Measurements from ENCODE around the gene SAP25. TPM values are rescaled to one million over a fixed set of nuclear protein-coding genes. Genes with fewer than 3 reads are reported as not detected.

The SAP25 gene
- total and polyA plus RNA-seq, 2 of the 8 experiments (the other 6 are each of a cell fraction or from before 2014, with no cell fraction given), result 3.6 to 5.8 TPM

DNA sequence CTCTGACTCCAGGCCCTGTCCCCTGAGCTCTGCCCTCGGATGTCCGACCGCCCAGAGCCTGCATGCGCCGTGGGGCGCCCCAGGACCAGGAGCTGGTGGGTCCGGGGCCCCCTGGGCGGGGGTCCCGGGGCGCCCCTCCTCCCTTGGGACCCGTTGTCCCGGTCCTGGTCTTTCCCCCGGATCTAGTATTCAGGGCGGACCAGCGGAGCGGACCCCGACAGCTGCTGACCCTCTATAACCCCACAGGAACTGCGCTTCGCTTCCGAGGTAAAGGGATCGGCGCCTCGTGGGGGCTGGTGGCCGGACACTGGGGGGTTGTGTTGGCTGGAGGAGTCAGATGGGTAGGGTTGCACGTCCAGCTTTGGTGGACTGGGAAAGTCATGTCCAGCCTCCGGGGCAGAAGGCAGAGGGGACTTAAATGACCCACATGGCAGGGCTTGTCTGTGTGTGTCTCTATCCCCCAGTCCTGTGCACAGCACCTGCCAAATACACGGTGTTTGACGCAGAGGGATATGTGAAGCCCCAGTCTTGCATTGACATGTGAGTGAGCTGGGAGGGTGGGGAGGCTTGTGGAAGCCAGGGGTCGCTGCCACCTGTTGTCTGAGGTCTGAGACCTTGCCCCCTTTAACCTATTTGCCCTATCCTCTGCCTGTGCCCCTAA is 39.2 kb upstream of the SAP25 start:
- H2BK5ac ChIP-seq (ENCODE audit: low read depth, low read length), result no peak overlapping the region
- peaks cover 0 to 6% (median 2%) of the 10 kb centered on the region in 4 experiments; a peak in 3 of 7 replicates for H3K4me1 ChIP-seq (replicated peaks in 1 of 4; ENCODE audit: control insufficient read depth in 3 of 4, insufficient read depth in 4 of 4, low read length in 3 of 4)
- H4K20me1 ChIP-seq (replicated peaks in 1 of 2; ENCODE audit: control insufficient read depth in 1 of 2, insufficient read depth in 2 of 2, low read length in 2 of 2), result peaks cover 0 to 2% of the 10 kb centered on the region in 2 experiments
- whole genome bisulfite sequencing, 2 experiments (ENCODE audit: extremely low coverage in 1 of 2, insufficient coverage in 1 of 2, insufficient read length in 1 of 2, insufficient replicate concordance in 2 of 2, low coverage in 1 of 2, low lambda C conversion rate in 2 of 2, missing lambda C conversion rate in 1 of 2), result 18% methylated on average over 25 of the region's 29 CpGs; no CpG with 5 or more reads in 1 of the 2 experiments
- no peak overlapping the region for H4K5ac ChIP-seq (ENCODE audit: insufficient read length, low read depth, low read length)
- no peak overlapping the region for H2BK120ac ChIP-seq (replicated peaks; ENCODE audit: low read depth, low read length)
- no peak overlapping the region; the same call in 1 of the 2 replicates for H3K18ac ChIP-seq (ENCODE audit: extremely low read depth, low read length)
- H2BK12ac ChIP-seq (ENCODE audit: low read depth, low read length), result no peak overlapping the region
- peaks cover 5% of the 10 kb centered on the region for H3K23me2 ChIP-seq (ENCODE audit: low read depth, low read length)
- DNase-seq (ENCODE audit: low read depth in 1 of 2, low spot score in 2 of 2) (peak in 1 of 2 experiments; percentile 57), FAIRE-seq (no peak)
- no peak overlapping the region for H3K27ac ChIP-seq (ENCODE audit: low read depth, low read length)
- H3K4me3 ChIP-seq (ENCODE audit: extremely low read depth in 1 of 4, insufficient read depth in 2 of 4, low read depth in 3 of 4, low read length in 4 of 4), result peak overlapping the region; percentile 74 to 83 (median 76)
- peak overlapping the region; percentile 33; the same call in 1 of the 2 replicates for H2BK15ac ChIP-seq (ENCODE audit: low read length)
- no peak overlapping the region; a peak in 1 of 7 replicates for H3K9ac ChIP-seq (replicated peaks in 1 of 4; ENCODE audit: extremely low read depth in 1 of 4, low read depth in 3 of 4, low read length in 3 of 4)
- no peaks in the 10 kb centered on the region for H3K79me1 ChIP-seq (ENCODE audit: low read depth, low read length)
- H2BK20ac ChIP-seq (ENCODE audit: low read length), result no peak overlapping the region
- H3K27me3 ChIP-seq (replicated peaks in 1 of 4; ENCODE audit: control insufficient read depth in 3 of 4, extremely low read depth in 1 of 4, insufficient read depth in 3 of 4, low read length in 3 of 4), result no peaks in the 10 kb centered on the region; a peak in 1 of 7 replicates
- H3K23ac ChIP-seq (ENCODE audit: insufficient read length), result no peak overlapping the region
- no peak overlapping the region for H3K4ac ChIP-seq (replicated peaks; ENCODE audit: insufficient read length, low read depth, low read length)
- H4K91ac ChIP-seq (replicated peaks; ENCODE audit: insufficient read length, low read length), result no peak overlapping the region
- H2AFZ ChIP-seq (ENCODE audit: low read length), result no peak overlapping the region
- no peak overlapping the region for H3K56ac ChIP-seq (replicated peaks; ENCODE audit: insufficient read length, low read depth, low read length)
- H3K9me3 ChIP-seq (ENCODE audit: insufficient read depth in 2 of 2, low read depth in 1 of 2, low read length in 1 of 2), result no peaks in the 10 kb centered on the region
- H4K8ac ChIP-seq (ENCODE audit: extremely low read depth, insufficient read depth, low read length), result no peak overlapping the region
- ChIA-PET POLR2A (ENCODE audit: partially characterized antibody) (interaction anchor here (0.8 to 2.4 kb wide), 21 partner anchors 8 to 262 kb away, joined by 3 to 19 read pairs (median 4); partner anchors contain the start of genes ACTL6B, FBXO24, GIGYF1 and LRCH4), CTCF (ENCODE audit: partially characterized antibody) (interaction anchor here (0.5 to 8.8 kb wide), 39 partner anchors 8 to 478 kb away, joined by 3 to 73 read pairs (median 4); partner anchors contain the start of genes ACTL6B, EPO, GIGYF1 and POP7)
- H3K4me2 ChIP-seq (ENCODE audit: insufficient read depth in 1 of 2, low read depth in 2 of 2, low read length in 2 of 2), result peak overlapping the region; percentile 68 to 94
- peaks cover 0 to 3% (median under 1%) of the 10 kb centered on the region in 4 experiments; a peak in 3 of 8 replicates for H3K36me3 ChIP-seq (ENCODE audit: control insufficient read depth in 2 of 4, insufficient read depth in 4 of 4, low read length in 3 of 4)
- H3K14ac ChIP-seq (ENCODE audit: insufficient read length), result no peak overlapping the region
- H2AK5ac ChIP-seq (ENCODE audit: low read depth, low read length), result no peak overlapping the region
- no peaks in the 10 kb centered on the region for H3K79me2 ChIP-seq (ENCODE audit: control insufficient read depth in 1 of 2, insufficient read depth in 2 of 2, low read length in 2 of 2)
- no peak for TF ChIP-seq CHD2 (IDR thresholded peaks at IDR 0.05; ENCODE audit: low read length)
- TF ChIP-seq, protein P1, sequence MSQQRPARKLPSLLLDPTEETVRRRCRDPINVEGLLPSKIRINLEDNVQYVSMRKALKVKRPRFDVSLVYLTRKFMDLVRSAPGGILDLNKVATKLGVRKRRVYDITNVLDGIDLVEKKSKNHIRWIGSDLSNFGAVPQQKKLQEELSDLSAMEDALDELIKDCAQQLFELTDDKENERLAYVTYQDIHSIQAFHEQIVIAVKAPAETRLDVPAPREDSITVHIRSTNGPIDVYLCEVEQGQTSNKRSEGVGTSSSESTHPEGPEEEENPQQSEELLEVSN (IDR thresholded peaks at IDR 0.05), result no peak
- no peak for TF ChIP-seq NRF1 (IDR thresholded peaks at IDR 0.05; ENCODE audit: low read depth, low read length)
- TF ChIP-seq YY1 (IDR thresholded peaks at IDR 0.05; ENCODE audit: low read depth, low read length), result no peak
- no peak for TF ChIP-seq TAF1 (IDR thresholded peaks at IDR 0.05; ENCODE audit: low read depth, low read length)
- no peak for TF ChIP-seq JUN (IDR thresholded peaks at IDR 0.05; ENCODE audit: low read depth, low read length)
- TF ChIP-seq CREB1 (IDR thresholded peaks at IDR 0.05), result no peak
- TF ChIP-seq TAF7 (optimal IDR thresholded peaks at IDR 0.05; ENCODE audit: borderline replicate concordance, low read depth, low read length), result no peak
- no peak for TF ChIP-seq HDAC2 (IDR thresholded peaks at IDR 0.05; ENCODE audit: borderline replicate concordance in 1 of 2, low read depth in 2 of 2, low read length in 2 of 2)
- TF ChIP-seq EZH2 (IDR thresholded peaks at IDR 0.05; ENCODE audit: low read depth, low read length, severe bottlenecking), result no peak
- TF ChIP-seq EP300 (IDR thresholded peaks at IDR 0.05; ENCODE audit: borderline replicate concordance in 1 of 2, low read depth in 2 of 2, low read length in 2 of 2), result no peak
